ENCODE measurements around the gene MOGAT1.
"Not testable (repeated sequence)": the region's sequence is repeated elsewhere in the genome, so short reads cannot be mapped to it uniquely, and the experiment has no call there.

MOGAT1 gene

GRCh38 chr2:222747526-222748160, 76.2 kb downstream of the MOGAT1 start:
- DNase-seq = no peak

- no peak for DNase-seq
Measured at GRCh38 chr2:222750533-222750932, 79.1 kb downstream of the MOGAT1 start.

- no peak for DNase-seq
Measured at GRCh38 chr2:222751238-222751637, 79.8 kb downstream of the MOGAT1 start.

GRCh38 chr2:222751821-222752719, 80.6 kb downstream of the MOGAT1 start:
- no peak for DNase-seq

GRCh38 chr2:222752746-222753145, 81.3 kb downstream of the MOGAT1 start:
- no peak for DNase-seq

GRCh38 chr2:222753251-222753824, 81.9 kb downstream of the MOGAT1 start:
- no peak for DNase-seq

GRCh38 chr2:222754324-222754930, 83.0 kb downstream of the MOGAT1 start:
- DNase-seq = no peak

GRCh38 chr2:222755593-222755992, 84.1 kb downstream of the MOGAT1 start:
- not testable (repeated sequence) for DNase-seq

GRCh38 chr2:222756362-222756831, 84.9 kb downstream of the MOGAT1 start:
- DNase-seq = no peak

GRCh38 chr2:222756951-222757650, 85.6 kb downstream of the MOGAT1 start:
- DNase-seq = no peak
